Duodenal mucosa (tissue), 2 donors: ENCODE data around the gene PCAT6.

Experiments used
- H3K27ac ChIP-seq: one replicate; pipeline ENCODE4 v1.7.0; 2013; ENCODE audit warnings: low read depth, low read length
- H3K27me3 ChIP-seq, 2 donors: one replicate each; pipeline ENCODE4 v1.7.0; 2013; ENCODE audit warnings: low read length in 2 of 2, control low read depth in 1 of 2; ENCODE audit not compliant: insufficient read depth in 2 of 2, control insufficient read depth in 1 of 2
- H3K36me3 ChIP-seq, 2 donors: one replicate each; pipeline ENCODE4 v1.7.0; 2013; ENCODE audit warnings: low read length in 2 of 2, control low read depth in 1 of 2; ENCODE audit not compliant: insufficient read depth in 2 of 2, control insufficient read depth in 1 of 2
- H3K4me1 ChIP-seq, 2 donors: one replicate each; pipeline ENCODE4 v1.7.0; 2013; ENCODE audit warnings: low read length in 2 of 2, control low read depth in 1 of 2; ENCODE audit not compliant: insufficient read depth in 2 of 2, control insufficient read depth in 1 of 2
- H3K4me3 ChIP-seq, 2 donors: one replicate each; pipeline ENCODE4 v1.7.0; 2013; ENCODE audit warnings: low read length in 2 of 2, low read depth in 1 of 2
- H3K9ac ChIP-seq, 2 donors: one replicate each; pipeline ENCODE4 v1.7.0; 2013; ENCODE audit warnings: low read length in 2 of 2, low read depth in 1 of 2
- H3K9me3 ChIP-seq, 2 donors: one replicate each; pipeline ENCODE4 v1.7.0; 2013; ENCODE audit warnings: low read length in 2 of 2, control low read depth in 1 of 2; ENCODE audit not compliant: control insufficient read depth in 1 of 2

Gene PCAT6

DNA sequence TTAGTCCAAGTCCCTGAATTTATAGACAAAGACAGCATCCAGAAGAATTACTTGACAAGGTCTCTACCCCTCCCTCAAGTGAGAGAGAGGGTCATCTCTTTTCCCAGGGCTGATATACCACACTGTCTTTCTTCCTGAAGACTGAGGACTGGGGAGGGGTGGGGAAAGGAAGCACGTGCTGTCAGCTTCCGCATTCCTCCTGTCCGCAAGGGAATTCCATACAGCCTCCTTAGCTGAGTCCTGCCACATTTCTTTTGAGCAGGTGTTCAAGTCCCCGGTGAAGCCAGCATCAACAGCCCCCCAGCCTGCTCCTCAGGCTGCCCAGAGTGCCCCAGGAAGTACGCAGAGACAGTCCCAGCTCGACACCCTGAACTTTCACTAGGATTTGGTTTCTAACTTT is 34.2 kb downstream of the PCAT6 start:
- Histone ChIP-seq H3K4me1 (no peaks in the 10 kb centered on the region), H3K27ac (no peak overlapping the region), H3K9ac (no peak overlapping the region)

DNA sequence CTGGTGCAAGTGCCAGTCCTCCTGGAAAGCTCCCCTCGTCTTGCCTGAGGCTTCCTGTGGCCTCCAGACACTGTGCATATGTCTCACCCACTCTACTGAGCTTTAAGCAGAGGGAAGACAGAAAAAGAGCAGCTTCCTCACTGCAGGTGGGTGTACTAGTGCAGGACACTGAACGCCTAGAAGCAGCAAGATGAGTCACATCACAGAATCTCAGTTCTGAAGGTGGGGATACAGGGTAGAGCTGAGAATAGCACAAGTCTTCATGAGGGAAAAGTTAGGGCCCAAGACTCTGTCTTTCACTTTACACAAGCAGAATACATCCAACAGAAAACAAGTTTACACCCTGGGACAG is 37.4 kb downstream of the PCAT6 start:
- Histone ChIP-seq H3K9ac (no peak overlapping the region), H3K36me3 (no peaks in the 10 kb centered on the region), H3K27me3 (no peaks in the 10 kb centered on the region), H3K9me3 (no peaks in the 10 kb centered on the region), H3K4me1 (no peaks in the 10 kb centered on the region), H3K27ac (no peak overlapping the region), H3K4me3 (no peak overlapping the region)

More for the DNA sequence above, 34.2 kb downstream of the PCAT6 start:
- H3K9me3 ChIP-seq = no peaks in the 10 kb centered on the region
- H3K36me3 ChIP-seq = no peaks in the 10 kb centered on the region
- H3K4me3 ChIP-seq = no peak overlapping the region
- H3K27me3 ChIP-seq = no peaks in the 10 kb centered on the region

DNA sequence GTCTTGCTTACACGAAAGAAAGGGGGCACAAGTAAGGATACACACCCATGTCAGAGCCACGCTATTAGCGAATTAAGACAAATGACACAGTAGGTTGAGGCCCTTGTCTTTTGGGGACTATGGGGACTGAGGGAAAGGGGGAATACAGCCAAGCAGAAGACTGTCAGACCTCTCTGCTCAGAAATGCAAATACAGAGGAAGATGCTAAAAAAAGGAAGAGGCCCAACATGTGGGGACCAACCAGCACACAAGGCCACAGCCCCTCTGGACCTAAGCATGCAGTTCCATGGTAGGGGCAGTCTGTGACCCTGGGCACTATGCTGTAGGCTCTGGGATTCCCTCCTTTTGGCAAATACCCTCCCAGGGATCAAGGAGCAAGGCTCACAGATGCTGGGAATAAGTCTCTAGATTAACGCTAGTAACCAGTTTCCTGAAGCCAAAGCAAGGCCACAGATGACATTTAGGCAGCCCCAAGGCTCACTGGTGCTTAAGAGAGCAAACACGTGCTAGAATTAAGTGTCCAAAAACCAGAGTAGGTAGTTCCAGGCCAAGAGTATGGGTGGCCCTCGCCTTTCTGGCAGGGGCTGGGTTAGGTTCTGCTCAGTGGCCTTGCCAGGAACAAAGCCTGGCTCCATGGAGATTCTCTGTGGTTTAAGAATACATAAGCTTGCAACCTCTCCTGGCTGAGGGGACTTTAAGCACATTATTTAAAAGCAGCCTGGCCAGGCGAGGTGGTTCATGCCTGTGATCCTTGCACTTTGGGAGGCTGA is 40.0 kb downstream of the PCAT6 start:
- no peaks in the 10 kb centered on the region for H3K27me3 ChIP-seq
- no peaks in the 10 kb centered on the region for H3K9me3 ChIP-seq
- H3K27ac ChIP-seq = no peak overlapping the region
- no peak overlapping the region for H3K9ac ChIP-seq
- H3K4me3 ChIP-seq = no peak overlapping the region
- H3K4me1 ChIP-seq = no peaks in the 10 kb centered on the region
- peaks cover 0 to 7% of the 10 kb centered on the region in 2 donors for H3K36me3 ChIP-seq

DNA sequence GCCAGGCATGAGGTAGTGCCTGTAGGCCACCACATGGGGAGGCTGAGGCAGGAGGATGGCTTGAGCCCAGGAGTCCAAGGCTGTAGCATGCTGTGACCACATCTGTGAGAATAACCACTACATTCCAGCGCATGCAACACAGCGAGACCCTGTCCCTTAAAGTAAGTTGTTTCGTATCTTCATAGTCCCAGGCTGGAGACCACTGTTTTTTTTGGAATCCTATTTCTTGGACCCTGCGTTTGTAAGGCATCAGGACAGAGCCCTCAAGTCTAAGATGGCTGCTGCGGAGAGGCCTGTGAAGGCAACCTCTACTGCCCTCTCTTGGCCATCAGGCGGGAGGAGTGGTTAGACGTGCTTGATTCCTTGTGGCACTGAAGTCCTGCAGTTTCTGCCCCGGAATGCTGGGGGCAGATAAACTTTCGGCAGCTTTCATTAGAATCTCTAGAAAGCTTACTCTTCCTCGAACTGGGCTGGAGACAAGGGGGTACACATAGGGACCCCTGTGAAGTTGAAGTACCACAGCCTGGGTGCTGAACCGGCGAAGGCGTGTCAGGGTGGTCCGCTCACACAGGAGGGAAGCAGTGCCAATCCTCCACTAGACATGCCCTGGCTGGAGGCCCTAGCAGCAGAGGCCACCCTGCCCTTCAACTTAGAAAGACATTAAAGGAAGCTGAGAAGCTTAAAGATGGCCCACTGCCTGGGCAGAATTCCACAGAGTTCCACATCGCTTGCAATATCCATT is 41.6 kb downstream of the PCAT6 start:
- H3K9me3 ChIP-seq = no peaks in the 10 kb centered on the region
- H3K4me3 ChIP-seq = no peak overlapping the region
- H3K36me3 ChIP-seq = peaks cover 0 to 11% of the 10 kb centered on the region in 2 donors
- no peaks in the 10 kb centered on the region for H3K27me3 ChIP-seq
- H3K9ac ChIP-seq = no peak overlapping the region
- peaks cover 7% of the 10 kb centered on the region in 2 donors for H3K4me1 ChIP-seq
- no peak overlapping the region for H3K27ac ChIP-seq

DNA sequence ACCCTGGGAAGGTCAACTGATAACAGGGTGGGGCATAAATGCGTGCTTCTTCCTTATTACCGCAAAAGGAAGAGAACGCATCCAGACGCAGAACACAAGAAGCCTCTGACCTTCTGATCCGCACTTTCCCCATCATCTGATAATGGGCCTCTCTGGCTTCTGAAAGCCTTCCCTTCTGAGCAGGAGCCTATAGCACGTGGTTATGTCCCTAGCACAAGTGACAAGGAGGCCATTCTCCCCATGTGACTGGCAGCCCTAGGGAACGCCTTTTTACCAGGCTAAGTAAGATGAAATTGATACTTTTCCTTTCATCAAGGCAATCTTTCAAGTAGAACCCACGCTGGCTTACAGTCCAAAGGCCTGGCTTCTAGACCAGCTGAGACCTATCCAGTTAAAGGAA is 44.0 kb downstream of the PCAT6 start:
- peaks cover 0 to 11% of the 10 kb centered on the region in 2 donors for H3K36me3 ChIP-seq
- no peak overlapping the region for H3K4me3 ChIP-seq
- H3K9ac ChIP-seq = no peak overlapping the region
- peaks cover 28 to 30% of the 10 kb centered on the region in 2 donors for H3K4me1 ChIP-seq
- H3K27ac ChIP-seq = no peak overlapping the region
- no peaks in the 10 kb centered on the region for H3K27me3 ChIP-seq
- H3K9me3 ChIP-seq = no peaks in the 10 kb centered on the region

DNA sequence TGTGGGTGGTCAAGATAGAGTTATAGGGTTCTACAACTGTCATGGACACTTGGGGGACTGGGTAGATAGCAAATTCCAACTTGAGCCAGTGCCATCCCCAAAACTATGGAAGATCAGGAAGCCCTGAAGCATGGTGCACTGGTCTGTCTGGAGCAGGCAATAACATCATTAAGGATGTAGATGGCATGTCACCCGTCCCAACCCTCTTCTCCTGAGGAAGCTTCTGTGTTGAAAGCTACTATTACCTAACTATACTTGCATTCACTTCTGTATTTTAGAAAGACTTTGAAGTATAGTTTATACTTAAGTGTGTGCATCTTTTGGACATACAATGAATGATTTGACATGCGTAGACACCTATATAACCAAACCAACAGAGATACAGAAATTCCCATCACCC is 45.3 kb downstream of the PCAT6 start:
- Histone ChIP-seq H3K36me3 (peaks cover 0 to 11% of the 10 kb centered on the region in 2 donors), H3K4me3 (no peak overlapping the region), H3K27me3 (no peaks in the 10 kb centered on the region), H3K9ac (no peak overlapping the region), H3K9me3 (no peaks in the 10 kb centered on the region), H3K4me1 (peaks cover 34 to 36% of the 10 kb centered on the region in 2 donors), H3K27ac (no peak overlapping the region)

DNA sequence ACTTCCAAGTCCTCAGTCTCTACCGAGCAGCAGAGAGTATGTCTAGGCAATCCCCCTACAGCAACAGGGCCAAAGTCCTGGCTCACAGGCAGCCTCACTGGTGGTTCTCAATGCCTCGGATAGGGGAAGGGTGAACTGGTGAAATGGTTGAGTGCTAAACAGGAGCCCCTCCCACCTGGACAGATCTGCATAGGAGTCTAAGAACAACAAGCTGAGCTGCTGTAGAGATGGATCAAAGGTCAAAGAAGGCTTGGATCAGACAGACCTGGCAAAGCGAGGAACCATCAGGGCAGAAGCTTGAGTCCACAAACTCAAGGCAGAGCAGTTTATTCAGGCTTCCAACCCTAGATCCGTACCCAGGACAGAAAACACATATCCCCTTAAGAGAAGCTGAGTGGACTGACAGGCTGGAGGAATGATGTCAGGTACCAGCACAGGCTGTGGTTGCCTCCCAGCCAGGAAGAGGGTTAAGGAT is 46.4 kb downstream of the PCAT6 start:
- H3K36me3 ChIP-seq = peaks cover 0 to 11% of the 10 kb centered on the region in 2 donors
- H3K4me3 ChIP-seq = no peak overlapping the region
- H3K9ac ChIP-seq = no peak overlapping the region
- no peak overlapping the region for H3K27ac ChIP-seq
- H3K4me1 ChIP-seq = peaks cover 38 to 41% of the 10 kb centered on the region in 2 donors
- H3K27me3 ChIP-seq = no peaks in the 10 kb centered on the region
- no peaks in the 10 kb centered on the region for H3K9me3 ChIP-seq

DNA sequence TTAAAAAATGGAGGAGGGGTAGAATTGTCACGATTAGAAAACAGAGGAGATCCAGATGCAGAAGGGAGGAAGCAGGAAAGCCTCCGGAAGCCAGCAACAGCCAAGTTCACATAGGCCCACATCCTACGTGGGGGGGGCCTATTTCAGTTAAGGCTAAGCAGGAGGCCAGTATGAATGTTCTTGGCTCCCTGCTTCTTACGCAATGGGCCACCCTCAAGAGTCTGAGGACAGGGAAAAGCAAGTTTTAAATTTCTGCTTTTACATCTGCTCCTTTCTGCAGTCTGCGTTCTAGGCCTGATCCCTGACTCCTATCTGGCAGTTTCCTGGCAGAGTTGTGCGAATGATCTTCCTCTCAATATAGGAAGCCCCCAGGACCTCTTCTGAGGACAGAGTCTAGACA is 47.6 kb downstream of the PCAT6 start:
- H3K27me3 ChIP-seq = no peaks in the 10 kb centered on the region
- no peaks in the 10 kb centered on the region for H3K9me3 ChIP-seq
- H3K36me3 ChIP-seq = peaks cover 0 to 11% of the 10 kb centered on the region in 2 donors
- no peak overlapping the region for H3K4me3 ChIP-seq
- no peak overlapping the region for H3K27ac ChIP-seq
- no peak overlapping the region for H3K9ac ChIP-seq
- H3K4me1 ChIP-seq = peaks cover 46 to 49% of the 10 kb centered on the region in 2 donors

DNA sequence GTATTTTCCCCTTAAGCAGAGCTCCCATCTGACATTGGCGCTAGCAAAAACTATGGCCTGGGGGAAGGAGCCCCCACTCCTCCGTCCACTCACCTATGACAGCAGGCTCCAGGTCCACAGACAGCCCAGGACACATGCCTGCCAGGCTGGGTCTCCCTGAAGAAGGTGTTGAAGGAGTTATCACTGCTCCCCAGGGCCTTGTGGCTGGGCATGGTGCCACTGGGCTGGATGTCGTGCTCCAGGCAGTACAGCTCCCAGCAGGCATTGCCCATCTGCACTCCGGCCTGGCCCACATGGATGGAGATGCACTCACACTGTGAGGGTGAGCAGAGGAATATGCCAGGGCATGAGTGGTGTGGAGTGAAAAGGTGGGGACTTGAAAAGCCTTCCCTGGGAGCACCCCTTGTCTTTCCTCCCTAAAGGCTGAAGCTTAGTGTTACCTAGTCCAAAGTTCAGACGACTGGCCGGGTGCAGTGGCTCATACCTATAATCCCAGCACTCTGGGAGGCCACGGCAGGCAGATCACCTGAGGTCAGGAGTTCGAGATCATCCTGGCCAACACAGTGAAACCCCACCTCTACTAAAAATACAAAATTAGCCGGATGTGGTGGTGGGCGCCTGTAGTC is 48.1 kb downstream of the PCAT6 start:
- Histone ChIP-seq H3K9ac (no peak overlapping the region), H3K4me3 (no peak overlapping the region), H3K27me3 (no peaks in the 10 kb centered on the region), H3K9me3 (no peaks in the 10 kb centered on the region), H3K27ac (no peak overlapping the region), H3K36me3 (peaks cover 0 to 11% of the 10 kb centered on the region in 2 donors), H3K4me1 (peaks cover 46 to 54% of the 10 kb centered on the region in 2 donors)
